ENCODE data around the gene CDC14A.

DNA sequence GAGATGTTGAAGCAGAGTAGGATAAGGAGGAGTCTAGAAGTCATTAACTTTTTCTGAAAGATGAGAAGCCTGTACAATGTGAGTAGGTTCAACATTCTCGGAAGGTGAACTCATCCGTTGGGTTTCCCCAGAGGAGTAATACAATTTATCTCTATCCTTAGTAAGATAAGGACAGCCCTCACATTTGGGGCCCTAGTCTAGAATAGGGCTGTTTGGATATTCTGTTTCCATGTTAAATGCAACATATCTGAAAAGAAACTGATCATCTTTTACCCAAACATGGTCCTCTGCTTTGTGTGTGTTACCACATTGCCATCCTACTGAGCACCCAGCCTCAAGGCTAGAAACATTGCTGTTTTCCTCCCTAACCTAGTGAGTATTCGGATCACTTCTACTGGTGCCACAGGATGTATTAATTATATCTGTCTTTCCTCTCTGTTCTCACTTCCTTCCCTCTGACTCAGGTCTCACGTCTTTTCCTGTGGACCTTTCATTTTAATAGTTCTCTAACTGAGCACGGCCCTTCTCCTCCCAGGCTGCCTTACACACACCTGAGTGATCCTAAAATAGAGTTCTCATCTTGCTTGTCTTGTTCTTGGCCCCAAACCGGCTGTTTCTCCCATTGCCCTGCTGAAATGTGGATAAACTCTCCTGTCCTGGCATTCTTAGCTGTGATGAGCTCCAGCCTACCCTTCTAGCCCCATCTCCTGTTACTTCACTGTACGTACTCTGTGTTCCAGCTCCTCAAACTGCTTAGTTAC lies 91.7 kb downstream of the CDC14A start:
- TF ChIP-seq, protein P1, sequence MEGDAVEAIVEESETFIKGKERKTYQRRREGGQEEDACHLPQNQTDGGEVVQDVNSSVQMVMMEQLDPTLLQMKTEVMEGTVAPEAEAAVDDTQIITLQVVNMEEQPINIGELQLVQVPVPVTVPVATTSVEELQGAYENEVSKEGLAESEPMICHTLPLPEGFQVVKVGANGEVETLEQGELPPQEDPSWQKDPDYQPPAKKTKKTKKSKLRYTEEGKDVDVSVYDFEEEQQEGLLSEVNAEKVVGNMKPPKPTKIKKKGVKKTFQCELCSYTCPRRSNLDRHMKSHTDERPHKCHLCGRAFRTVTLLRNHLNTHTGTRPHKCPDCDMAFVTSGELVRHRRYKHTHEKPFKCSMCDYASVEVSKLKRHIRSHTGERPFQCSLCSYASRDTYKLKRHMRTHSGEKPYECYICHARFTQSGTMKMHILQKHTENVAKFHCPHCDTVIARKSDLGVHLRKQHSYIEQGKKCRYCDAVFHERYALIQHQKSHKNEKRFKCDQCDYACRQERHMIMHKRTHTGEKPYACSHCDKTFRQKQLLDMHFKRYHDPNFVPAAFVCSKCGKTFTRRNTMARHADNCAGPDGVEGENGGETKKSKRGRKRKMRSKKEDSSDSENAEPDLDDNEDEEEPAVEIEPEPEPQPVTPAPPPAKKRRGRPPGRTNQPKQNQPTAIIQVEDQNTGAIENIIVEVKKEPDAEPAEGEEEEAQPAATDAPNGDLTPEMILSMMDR (IDR thresholded peaks at IDR 0.05; ENCODE audit: insufficient read depth, low read depth, low read length), result no peak
- no peak for TF ChIP-seq EZH2 (IDR thresholded peaks at IDR 0.05; ENCODE audit: insufficient read depth, low read length)

Data from astrocyte (in vitro differentiated cells and primary cell).